NCI-H146 treated with DMSO at 0.1 percent for 48 hours (cell line): ENCODE measurements around the gene SRXN1.

ENCODE experiments used
- DNase-seq: peaks from one replicate; lab custom pipeline; 2025; ENCODE audit not compliant: unreplicated experiment; lab: John Stamatoyannopoulos, UW

SRXN1 gene

DNA sequence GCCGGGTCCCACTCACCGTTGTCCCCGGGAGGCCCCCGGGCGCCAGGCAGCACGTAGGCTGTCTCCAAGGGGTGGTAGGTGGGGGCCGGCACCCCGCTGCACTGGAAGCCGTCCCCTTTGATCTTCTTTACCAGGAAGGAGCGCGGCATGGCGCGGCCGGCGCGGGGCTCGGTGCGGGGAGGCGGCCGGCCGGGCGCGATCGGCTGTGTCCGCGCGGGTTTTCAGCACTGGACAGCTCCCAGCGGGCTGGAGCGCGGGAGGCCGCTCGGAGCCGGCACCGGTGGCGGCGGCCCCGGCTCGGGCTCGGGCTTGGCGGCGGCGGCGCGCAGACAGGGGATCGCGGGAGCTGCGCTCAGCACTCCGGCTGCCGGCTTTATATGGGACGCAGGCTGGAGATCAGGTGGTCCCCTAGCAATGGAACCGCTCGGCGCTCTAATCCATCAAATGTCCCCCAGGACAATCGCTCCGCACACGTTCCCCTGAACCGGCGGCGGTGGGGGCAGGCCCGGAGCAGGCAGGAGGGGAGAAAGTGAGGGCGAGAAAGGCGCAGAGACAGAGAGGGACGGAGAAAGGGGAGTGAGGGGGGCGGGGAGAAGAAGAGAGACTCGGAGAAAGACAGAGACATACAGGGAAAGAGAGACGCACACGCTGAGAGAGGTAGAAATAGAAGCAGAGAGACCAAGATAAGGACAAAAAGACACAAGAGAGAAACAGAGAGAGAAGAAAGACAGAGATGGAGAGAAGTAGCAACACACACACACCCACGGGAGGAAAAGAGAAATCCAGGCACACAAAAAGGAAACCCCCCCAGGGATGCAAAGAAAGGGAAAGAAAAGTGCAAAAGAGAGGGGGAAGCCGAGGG, 22.7 kb upstream of the SRXN1 start, which contains the start of gene SCRT2:
TSS of gene SCRT2 (minus strand) at position 350 of the 862 bp plus-strand sequence. CDS start at position 149, 201 bp downstream.
- DNase-seq: no peak

DNA sequence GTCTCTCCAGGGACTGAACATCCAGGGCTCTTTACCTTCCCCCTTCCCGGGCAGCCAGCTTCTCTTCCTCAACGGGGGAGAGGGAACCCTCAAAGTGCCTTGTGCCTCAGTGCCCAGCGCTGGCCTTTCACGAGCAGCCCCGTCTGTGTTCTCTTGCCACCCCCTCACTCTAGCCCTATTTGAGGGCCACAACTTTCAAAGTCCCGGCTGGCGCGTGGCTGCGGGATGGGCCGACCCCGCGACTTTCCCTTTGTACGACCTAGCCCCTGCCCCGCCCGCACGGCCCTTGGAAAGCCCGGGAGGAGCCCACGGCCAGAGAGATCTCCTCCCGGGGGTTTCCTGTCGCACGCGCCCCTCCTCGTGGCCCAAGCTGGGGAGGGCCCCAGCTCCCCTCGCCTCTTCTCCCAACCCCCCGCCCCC, 22.0 kb upstream of the SRXN1 start:
- no peak for DNase-seq

DNA sequence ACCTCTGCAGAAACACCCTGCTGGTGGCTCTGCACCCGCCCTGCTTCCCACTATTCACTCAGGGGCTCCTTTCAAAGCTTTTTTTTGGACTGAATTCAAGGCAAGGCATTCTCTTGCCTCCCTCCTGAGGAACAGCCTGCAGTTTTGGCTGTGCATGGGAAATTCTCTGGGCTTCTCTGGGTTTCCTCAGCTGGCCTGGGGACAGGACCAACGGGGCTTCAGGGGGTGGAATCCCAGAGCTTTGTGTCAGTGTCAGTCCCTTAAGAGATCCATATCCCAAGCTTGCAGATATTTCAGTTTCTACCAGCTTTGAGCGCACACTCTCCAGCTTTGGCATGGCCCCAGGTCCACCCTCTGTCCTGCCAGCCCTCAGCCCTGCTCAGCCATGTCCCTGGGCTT, 20.6 kb upstream of the SRXN1 start:
- DNase-seq: no peak

DNA sequence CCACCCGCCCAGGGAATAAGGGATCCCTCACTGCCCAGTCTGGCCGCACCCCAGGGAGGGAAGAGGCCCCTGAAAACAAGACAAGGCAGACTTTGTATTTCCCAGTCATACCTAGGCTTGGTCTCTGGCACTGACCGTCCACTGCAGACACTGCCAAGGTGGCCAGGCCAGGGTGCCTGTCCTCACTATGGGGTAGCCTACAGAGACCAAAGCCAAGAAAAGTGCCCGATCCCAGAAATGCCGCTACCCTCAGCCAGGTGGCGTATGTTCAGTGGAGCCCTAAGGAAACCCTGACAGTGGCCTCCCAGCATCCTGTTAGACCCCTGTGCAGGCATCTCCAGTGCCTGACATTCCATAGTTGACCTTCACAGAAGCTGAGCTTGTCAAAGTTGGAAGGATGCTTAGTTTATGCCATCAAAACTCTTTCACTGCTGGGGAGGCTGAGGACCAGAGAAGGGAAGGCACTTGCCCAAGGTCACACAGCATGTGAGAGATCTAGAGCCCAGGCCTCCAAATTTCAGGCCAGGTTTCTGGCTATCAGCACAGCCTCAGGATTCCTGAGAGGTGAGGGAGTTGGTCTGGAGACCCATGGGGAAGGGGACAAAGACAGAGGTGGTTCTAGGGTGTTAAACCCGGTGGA, 20.1 kb upstream of the SRXN1 start:
- no peak for DNase-seq

DNA sequence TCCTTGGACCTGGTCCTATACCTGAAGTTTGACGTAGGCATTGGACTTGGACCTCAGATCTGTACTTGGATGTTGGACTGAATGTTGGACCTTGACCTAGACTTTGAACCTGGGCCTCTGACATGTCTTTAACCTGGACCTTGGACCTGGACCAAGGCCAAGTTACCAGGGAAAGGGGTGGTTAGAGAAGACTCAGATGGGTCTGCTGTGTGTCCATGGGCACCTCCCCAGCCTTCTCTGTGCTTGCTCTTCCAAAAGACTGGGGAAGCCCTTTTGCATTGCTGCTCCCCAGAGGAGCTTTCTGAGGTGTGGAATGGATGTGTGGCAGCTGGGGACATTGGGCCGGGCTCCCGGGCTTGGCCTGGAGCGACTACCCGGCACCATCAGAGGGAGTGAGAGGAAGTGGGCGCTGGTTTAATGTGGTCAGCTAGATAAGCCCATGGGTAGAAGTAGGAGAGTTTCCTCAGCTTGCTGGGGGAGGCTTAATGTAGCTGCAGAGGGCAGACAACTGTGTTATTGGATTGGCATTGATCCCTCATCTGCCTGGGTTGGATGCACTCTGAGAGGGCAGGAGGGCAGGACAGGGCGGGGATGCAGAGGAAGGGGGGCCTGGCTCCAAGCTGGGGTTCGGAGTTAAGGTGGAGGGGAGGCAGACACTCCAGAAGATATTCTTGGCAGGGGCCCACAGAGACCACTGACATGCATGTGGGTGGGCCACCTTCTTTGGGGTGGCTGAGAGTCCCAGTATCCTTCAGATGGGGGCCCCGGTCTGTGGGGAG, 18.4 kb upstream of the SRXN1 start:
- no peak for DNase-seq

GRCh38 chr20:669573-669972, 16.6 kb upstream of the SRXN1 start:
- no peak for DNase-seq

- no peak for DNase-seq
Observed at GRCh38 chr20:668638-669037, 15.6 kb upstream of the SRXN1 start.

DNA sequence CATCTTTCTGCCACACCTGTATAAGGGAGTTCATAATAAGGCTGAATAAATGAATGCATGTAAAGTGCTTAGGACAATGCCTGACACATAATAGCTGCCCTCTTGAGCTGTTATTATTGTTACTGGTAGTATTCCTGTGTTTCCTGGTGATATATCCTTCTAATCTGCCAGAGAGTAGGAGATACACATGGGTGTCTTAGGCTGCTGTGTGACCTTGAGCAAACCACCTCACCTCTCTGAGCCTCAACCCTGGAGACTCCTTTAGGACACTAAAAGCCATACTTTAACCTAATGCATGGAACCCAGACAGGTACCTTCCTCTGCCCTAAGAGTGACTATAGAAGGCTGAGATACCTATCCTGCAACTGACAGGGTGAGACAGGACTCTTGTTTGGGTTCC, 15.1 kb upstream of the SRXN1 start:
- DNase-seq: no peak

- DNase-seq: no peak
Observed at GRCh38 chr20:667351-668034, 14.5 kb upstream of the SRXN1 start.

GRCh38 chr20:666877-667276, 13.9 kb upstream of the SRXN1 start:
- no peak for DNase-seq

DNA sequence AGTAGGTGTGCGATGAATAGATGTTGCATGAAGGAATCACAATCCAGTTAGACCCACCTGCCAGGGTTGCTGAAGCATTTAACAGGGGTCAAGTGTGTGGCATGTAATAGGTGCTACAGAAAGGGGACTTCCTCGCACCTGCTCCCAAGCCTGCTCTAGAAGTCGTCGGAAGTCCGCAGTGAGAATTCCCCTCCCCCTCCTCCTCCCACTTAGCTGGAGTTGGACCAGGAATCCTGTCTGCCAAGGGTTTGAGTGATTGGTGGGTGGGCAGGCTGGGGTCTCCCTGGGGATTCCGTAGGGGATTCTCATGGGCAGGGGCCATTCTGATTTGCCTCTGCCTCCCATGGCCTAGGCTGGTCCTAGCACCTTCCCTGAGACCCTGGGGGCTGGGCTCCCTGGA, 12.3 kb upstream of the SRXN1 start:
- no peak for DNase-seq

- no peak for DNase-seq
Observed at GRCh38 chr20:664576-664975, 11.6 kb upstream of the SRXN1 start.

- no peak for DNase-seq
Observed at GRCh38 chr20:664151-664550, 11.2 kb upstream of the SRXN1 start.

- no peak for DNase-seq
Observed at GRCh38 chr20:663315-664090, 10.5 kb upstream of the SRXN1 start.

DNA sequence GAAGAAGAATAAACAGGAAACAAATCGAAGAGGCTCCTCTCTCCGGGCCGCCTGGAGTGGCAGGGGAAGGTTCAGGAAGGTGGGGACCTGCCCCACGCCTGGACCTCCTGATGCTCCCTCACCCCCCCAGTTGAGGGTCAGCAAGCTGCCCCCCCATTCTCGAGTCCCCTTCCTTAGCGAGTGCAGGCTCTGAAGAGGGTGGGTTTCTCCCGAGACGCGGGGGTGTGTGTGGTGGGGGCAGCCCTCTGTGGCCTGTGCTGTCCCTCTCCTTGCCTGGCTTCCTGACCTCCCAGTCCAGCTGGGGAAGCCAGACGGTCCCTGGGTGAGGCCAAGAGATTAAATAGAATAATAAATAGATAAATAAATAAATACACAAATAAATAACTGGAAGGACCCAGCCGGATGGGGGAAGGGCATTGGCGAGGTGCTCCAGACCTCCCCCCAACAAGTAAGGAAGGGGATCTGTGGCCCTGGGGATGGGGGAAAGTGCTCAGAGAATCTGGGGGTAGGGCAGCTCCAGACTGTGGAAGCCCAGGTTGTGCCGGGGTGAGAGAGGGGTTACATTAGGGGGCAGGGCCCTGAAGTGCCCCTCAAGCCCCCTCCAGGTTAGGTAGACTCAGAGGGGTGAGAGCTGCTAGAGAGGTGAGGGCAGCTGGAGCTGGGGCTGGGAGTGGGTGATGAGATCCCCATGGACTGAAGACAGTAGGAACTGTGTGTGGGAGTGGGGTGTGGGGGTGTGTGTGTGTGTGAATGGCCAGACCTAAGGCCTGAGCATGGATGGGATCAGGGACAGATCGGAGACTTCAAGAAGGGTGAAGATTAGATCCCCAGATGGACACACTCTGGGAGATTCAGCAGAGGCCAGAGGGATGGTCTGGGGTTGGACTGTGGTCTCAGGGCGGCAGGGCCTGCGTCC, 9.5 kb upstream of the SRXN1 start:
- DNase-seq: no peak

- no peak for DNase-seq
Observed at GRCh38 chr20:661474-662270, 8.7 kb upstream of the SRXN1 start.

- DNase-seq: no peak
Observed at GRCh38 chr20:658731-659291, 5.8 kb upstream of the SRXN1 start.

DNA sequence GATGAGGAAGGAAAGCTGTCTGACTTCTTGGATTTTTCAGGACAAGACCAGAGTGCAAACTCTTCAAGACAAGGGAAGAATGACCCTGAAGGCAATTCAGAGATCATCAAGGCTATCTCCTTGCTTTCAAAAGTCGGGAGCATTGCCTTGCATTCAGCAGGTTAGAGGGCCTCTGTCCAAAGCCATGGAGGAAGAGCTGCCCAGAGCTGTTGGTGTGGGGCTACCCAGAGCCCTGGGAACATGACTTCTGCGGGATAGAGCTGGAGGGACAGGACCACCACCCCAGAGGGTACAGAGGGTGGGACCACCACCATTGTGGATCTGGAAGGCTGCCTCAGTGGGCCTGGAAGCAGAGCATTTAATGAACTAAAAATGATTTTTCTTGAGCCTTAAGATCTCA, 5.2 kb upstream of the SRXN1 start:
- no peak for DNase-seq
